ENCODE results near the gene EWSR1. TPM values are rescaled to one million over a fixed set of nuclear protein-coding genes. Genes with fewer than 3 reads are reported as not detected.

Gene EWSR1
- total RNA-seq, 1 donor: 176 TPM

DNA sequence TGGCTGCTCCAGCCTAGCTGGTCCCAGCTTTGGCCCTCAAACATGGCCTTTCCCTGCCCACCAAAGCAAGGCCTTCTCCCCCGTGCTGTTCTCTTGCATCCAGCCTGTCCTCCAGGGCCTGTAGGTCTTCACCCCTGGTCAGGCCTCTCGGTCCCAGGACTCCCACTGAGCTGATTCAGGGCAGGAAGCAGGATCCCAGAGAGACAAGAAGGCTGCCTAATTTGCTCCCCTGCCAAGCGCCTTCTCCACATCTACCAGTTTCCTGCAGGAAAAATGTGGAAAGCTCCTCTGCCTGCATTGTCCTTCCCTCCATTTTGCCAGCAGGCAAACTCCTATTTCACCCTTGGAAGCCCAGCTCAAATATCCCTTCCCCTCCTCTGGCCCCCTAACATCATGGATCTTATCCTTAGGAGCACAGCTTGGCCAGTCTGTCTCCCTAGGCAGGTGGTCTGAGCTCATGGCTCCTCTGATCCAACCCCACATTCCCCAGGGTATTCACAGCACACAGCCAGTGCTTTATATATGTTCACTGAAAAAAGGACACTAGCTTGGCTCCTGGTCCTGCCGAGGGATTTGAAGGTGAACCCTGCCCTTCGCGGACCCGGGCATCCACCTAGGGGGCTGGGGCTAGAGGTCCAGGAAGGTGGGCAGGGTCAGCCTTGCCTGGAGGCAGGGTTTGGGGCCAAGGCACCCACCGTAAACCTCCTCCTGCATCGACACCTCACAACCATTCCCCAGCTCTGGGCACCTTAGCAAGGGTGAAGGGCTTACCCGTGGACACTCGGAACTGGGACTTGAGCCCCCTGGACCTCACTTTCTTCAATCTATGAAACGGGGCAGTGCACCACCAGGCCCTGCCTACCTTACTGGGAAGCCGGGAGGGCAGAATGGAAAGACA lies 1.3 kb upstream of the EWSR1 start:
- H3K4me3 ChIP-seq (ENCODE audit: low read depth, low read length): peak overlapping the region; percentile 92
- DNase-seq (ENCODE audit: low read depth): peak; percentile 21
- TF ChIP-seq, protein P1, sequence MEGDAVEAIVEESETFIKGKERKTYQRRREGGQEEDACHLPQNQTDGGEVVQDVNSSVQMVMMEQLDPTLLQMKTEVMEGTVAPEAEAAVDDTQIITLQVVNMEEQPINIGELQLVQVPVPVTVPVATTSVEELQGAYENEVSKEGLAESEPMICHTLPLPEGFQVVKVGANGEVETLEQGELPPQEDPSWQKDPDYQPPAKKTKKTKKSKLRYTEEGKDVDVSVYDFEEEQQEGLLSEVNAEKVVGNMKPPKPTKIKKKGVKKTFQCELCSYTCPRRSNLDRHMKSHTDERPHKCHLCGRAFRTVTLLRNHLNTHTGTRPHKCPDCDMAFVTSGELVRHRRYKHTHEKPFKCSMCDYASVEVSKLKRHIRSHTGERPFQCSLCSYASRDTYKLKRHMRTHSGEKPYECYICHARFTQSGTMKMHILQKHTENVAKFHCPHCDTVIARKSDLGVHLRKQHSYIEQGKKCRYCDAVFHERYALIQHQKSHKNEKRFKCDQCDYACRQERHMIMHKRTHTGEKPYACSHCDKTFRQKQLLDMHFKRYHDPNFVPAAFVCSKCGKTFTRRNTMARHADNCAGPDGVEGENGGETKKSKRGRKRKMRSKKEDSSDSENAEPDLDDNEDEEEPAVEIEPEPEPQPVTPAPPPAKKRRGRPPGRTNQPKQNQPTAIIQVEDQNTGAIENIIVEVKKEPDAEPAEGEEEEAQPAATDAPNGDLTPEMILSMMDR (IDR thresholded peaks at IDR 0.05; ENCODE audit: insufficient read depth, low read length): no peak

DNA sequence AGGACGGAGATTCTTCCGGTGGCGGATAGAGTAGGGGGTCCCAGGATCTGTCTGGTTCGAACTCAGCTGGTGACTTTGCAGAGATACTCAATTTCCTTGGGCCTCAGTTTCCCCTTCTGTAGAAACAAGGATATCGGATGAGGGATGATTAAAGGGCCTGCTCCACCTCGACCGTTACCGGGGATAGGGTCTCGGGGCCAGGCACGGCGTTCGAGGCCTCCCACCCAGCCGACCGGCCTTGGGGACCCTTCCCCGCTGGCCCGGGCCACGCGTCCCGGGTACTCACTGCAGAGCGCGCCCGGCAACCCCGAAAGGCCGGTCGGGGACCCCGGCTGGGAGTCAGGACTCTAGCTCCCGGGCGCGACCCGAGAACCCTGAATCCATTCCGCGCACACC lies 608 bp upstream of the EWSR1 start:
- peak overlapping the region; percentile 92 for H3K4me3 ChIP-seq (ENCODE audit: low read depth, low read length)
- DNase-seq (ENCODE audit: low read depth): no peak
- TF ChIP-seq, protein P1 (IDR thresholded peaks at IDR 0.05; ENCODE audit: insufficient read depth, low read length): no peak

DNA sequence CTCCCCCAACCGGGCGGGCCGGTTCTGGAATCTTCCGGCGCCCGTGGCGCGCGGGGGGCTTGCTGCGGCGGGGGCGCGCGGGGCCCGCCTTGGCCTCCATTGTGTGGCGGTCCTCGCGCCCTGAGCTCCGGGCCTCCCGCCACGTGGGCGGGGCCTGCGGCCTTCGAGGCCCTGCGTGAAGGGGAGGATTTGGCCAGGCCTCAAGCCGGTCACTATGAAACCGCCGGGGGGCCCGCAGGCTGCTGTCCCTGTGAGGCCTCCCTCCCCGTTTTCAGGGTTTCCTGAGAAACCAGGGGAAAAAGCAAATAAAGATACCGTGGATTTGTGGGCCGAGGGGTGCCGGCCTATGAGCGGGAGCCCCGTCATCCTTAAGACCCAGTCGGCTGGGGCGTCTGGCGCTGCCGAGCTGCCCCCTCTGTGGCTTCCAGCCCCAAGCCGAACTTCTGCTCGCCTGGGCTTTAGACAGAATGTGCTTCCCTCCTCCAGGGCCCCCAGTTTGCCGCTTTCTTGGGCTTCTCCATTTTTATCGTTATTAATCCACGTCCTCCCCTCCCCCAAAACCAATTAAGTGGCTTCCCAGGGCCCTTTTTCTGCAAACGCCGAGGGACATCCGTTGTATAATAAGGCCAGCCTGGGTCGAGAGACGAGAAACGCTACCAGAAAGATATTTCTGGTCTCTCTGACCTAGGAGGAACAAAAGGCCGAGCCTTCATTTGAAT lies 602 bp downstream of the EWSR1 start:
- peak; percentile 69 for DNase-seq (ENCODE audit: low read depth)
- peak overlapping the region; percentile 92 for H3K4me3 ChIP-seq (ENCODE audit: low read depth, low read length)
- TF ChIP-seq, protein P1 (IDR thresholded peaks at IDR 0.05; ENCODE audit: insufficient read depth, low read length): no peak

DNA sequence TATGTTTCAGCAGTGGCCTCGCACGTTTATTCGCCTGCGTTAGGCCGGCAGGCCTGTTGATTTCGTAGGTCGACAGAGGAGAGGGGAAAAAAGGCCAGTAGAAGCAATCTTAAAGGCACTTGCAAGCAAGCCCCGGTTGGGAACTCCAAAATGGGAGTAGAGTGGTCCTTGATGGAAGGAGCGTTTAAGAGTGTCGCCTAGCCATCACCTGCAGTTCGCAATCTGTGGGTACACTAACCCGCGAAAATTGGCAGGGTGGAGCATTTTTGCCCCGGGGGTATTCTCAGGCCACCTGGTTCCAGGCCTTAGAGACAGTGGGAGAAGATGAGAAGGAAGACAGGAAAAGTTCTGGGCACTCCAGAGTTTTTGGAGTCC lies 1.1 kb downstream of the EWSR1 start:
- peak; percentile 23 for DNase-seq (ENCODE audit: low read depth)
- TF ChIP-seq, protein P1 (IDR thresholded peaks at IDR 0.05; ENCODE audit: insufficient read depth, low read length): no peak
- H3K4me3 ChIP-seq (ENCODE audit: low read depth, low read length): peak overlapping the region; percentile 92

DNA sequence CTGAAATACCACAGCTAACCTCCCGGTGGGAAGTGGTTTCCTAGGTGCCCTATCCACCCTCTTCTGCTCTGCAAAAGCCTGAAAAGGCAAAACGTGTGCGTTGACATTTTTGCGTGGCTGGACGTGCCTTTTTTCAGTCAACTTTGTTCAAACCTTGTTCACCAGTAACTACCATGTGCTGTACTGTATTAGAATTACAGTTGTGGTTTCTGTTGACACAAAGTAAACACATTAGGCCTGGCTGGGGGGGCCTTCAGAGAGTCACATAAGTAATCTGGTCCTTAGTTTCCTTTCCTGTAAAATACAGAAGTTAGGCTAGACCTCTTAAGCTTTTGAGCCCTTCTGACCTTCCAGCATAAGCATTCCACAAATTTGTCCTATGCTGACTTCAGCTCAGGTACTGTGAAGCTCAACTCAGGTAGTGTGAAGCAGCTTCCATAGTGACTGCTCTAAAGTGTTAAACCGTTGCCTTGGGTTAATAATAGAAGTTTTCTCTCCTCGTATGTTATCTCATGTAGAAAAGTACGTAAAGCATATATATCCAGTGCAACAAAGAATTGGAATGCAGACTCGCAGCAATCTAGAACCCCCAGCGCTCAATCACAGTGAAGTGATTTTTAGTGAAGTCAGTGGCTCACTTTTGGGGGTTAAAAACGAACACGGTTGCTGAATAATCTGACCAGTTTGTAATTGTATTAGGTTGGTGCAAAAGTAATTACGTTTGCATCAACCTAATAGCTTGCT lies 1.8 kb downstream of the EWSR1 start:
- DNase-seq (ENCODE audit: low read depth): peak; percentile 16
- peak overlapping the region; percentile 92 for H3K4me3 ChIP-seq (ENCODE audit: low read depth, low read length)
- TF ChIP-seq, protein P1 (IDR thresholded peaks at IDR 0.05; ENCODE audit: insufficient read depth, low read length): no peak

DNA sequence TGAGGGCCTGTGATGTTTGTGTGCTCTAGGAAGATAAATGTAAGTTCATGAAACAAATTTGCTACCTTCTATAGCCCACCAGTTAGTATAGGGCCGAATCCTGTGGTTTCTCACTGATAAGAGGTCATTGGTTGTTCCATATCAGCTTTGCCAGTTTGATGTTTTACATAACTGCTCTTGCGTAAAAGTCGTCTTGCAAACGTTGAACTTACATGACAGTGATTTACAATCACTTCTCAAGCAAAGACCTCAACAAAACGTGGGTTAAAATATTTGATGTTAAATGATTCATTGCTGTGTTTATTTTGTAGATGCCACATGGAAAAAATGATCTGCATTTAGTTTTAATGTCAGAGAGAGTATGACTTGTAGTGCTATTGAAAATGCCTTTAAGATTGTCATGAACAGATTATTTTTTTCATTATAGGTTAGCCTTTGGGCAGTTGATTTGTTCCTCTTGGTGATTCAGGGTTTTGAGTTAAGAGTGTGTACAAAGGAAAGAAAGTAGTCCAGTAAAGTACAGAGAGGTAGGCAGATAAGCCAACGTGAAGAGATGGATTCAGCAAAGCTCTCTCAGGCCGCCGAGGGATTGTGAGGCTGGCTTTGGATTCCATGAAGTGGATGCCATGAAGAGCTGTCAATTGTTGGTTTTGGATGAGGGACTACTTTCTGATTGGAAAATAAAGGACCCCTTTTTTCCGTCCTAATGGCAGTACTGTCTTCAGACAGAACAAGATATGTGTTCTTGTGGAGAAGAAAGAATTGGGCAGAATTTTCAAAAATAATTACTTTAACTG lies 2.6 kb downstream of the EWSR1 start:
- H3K4me3 ChIP-seq (ENCODE audit: low read depth, low read length): peak overlapping the region; percentile 92
- TF ChIP-seq, protein P1 (IDR thresholded peaks at IDR 0.05; ENCODE audit: insufficient read depth, low read length): no peak
- peak; percentile 68 for DNase-seq (ENCODE audit: low read depth)

All from fibroblast of the aortic adventitia (primary cell).